K562 (cell line): Measurements from ENCODE around the gene GLIPR1. TPM values are rescaled to one million over a fixed set of nuclear protein-coding genes. Genes with fewer than 3 reads are reported as not detected.
A peak's percentile ranks its signal among the peaks of the same experiment; 100 is the strongest.

Experiments
- CSDE1 ChIP-seq, 2 experiments: fragments of 450-650 bp; IDR thresholded peaks; 2 replicates each; pipeline ENCODE4 v1.6.1; 2016; ENCODE audit warnings: mild to moderate bottlenecking in 1 of 2
- CTBP1 ChIP-seq: fragments of 450-650 bp; IDR thresholded peaks from 2 replicates; pipeline ENCODE4 v1.6.1; 2016; ENCODE audit warnings: borderline replicate concordance
- EWSR1 ChIP-seq: fragments of 450-650 bp; IDR thresholded peaks from 2 replicates; pipeline ENCODE4 v1.6.1; 2018; ENCODE audit warnings: borderline replicate concordance, mild to moderate bottlenecking, low read depth, moderate library complexity; ENCODE audit not compliant: partially characterized antibody
- FOXK1 ChIP-seq: sonication (generic); formaldehyde crosslinking; IDR thresholded peaks from 2 replicates; pipeline ENCODE4 v1.8.0; 2022; ENCODE audit warnings: missing genetic modification reagents, mild to moderate bottlenecking, borderline replicate concordance
- HMBOX1 ChIP-seq: sonication (generic); IDR thresholded peaks from 2 replicates; pipeline ENCODE4 v1.6.1; 2016
- HNRNPK ChIP-seq: fragments of 200-400 bp; formaldehyde crosslinking; IDR thresholded peaks from one replicate; pipeline ENCODE4 v1.6.1; 2018; ENCODE audit warnings: mild to moderate bottlenecking, low read depth, low read length; ENCODE audit not compliant: poor library complexity, severe bottlenecking
- NR0B1 ChIP-seq: fragments of 450-650 bp; IDR thresholded peaks from one replicate; pipeline ENCODE4 v1.6.1; 2018; ENCODE audit warnings: mild to moderate bottlenecking, moderate library complexity; ENCODE audit not compliant: partially characterized antibody
- NR2F6 ChIP-seq: fragments of 450-650 bp; formaldehyde crosslinking; IDR thresholded peaks from 2 replicates; pipeline ENCODE4 v1.4.0; 2020; ENCODE audit warnings: mild to moderate bottlenecking
- PCBP2 ChIP-seq: fragments of 200-400 bp; formaldehyde crosslinking; IDR thresholded peaks from 2 replicates; pipeline ENCODE4 v1.6.1; 2018; ENCODE audit warnings: low read length, low read depth, mild to moderate bottlenecking, moderate library complexity; ENCODE audit not compliant: poor library complexity, severe bottlenecking
- PHTF2 ChIP-seq: fragments of 250-450 bp; sonication (Bioruptor Pico); IDR thresholded peaks from 2 replicates; pipeline ENCODE4 v1.5.0; 2021; ENCODE audit warnings: mild to moderate bottlenecking
- SNAPC5 ChIP-seq: fragments of 250-450 bp; sonication (Bioruptor Pico); IDR thresholded peaks from 2 replicates; pipeline ENCODE4 v1.8.0; 2021; ENCODE audit warnings: moderate library complexity, mild to moderate bottlenecking, inconsistent platforms
- TEAD4 ChIP-seq, 2 experiments: sonication (generic) in 1 of 2; formaldehyde crosslinking in 1 of 2; IDR thresholded peaks; 2 replicates each; pipeline versions ENCODE4 v1.6.1 to v1.8.0; 2012 to 2022; ENCODE audit warnings: borderline replicate concordance in 1 of 2, inconsistent platforms in 1 of 2, low read length in 1 of 2, mild to moderate bottlenecking in 1 of 2, missing genetic modification reagents in 1 of 2
- VEZF1 ChIP-seq: fragments of 200-800 bp; sonication (Bioruptor generic); IDR thresholded peaks from 2 replicates; pipeline ENCODE4 v1.6.1; 2017; ENCODE audit warnings: missing genetic modification characterization, missing compliant biosample characterization
- ZNF140 ChIP-seq: fragments of 250-450 bp; sonication (Bioruptor Pico); IDR thresholded peaks from 2 replicates; pipeline ENCODE4 v1.8.0; 2021; ENCODE audit warnings: moderate library complexity, mild to moderate bottlenecking, inconsistent platforms
- ZNF592 ChIP-seq: fragments of 450-650 bp; IDR thresholded peaks from 2 replicates; pipeline ENCODE4 v1.6.1; 2017; ENCODE audit warnings: antibody characterized with exemption, mild to moderate bottlenecking
- polyA plus RNA-seq, 8 experiments: library from polyadenylated mRNA; depleted of rRNA in 4 of 8; stranded (reverse) in 5 of 8; unstranded in 3 of 8; fragments of >200 nt; fragmentation: Nextera tagmentation in 2 of 8; fragmentation: Illumina TruSeq in 1 of 8; extraction: Ambion mirVana in 2 of 8; extraction: Trizol in 1 of 8; gene quantifications; 2 replicates each; pipeline versions ENCODE4 v1.2.1 to v1.2.3, GENCODE V29; 2011 to 2014; ENCODE audit warnings: inconsistent platforms in 1 of 8, missing spikeins in 1 of 8
- total RNA-seq, 7 experiments: library from RNA; depleted of rRNA in 6 of 7; stranded (reverse); fragments of >200 nt in 6 of 7; fragmentation: Illumina TruSeq in 2 of 7; extraction: Trizol in 2 of 7; gene quantifications; 2 replicates each; pipeline versions ENCODE4 v1.2.1 to v1.2.3, GENCODE V29; 2011 to 2021; ENCODE audit warnings: low replicate concordance in 1 of 7

GLIPR1 gene
- total and polyA plus RNA-seq, 9 of the 15 experiments (the other 6 are each of a cell fraction or from before 2014, with no cell fraction given): 0.26 to 2.1 (median 1.2) TPM

- TF ChIP-seq CTBP1 (peak; percentile 41; the same call in 1 of the 2 replicates), NR2F6 (no peak), SNAPC5 (CRISPR knock-in tag) (no peak), EWSR1 (no peak), PCBP2 (no peak), ZNF592 (peak; percentile 93), PHTF2 (CRISPR knock-in tag) (no peak), HMBOX1 (no peak), HNRNPK (no peak), ZNF140 (no peak), CSDE1 (IDR thresholded peaks at IDR 0.05) (no peak), FOXK1 (CRISPR knock-in tag) (0 out of 2 replicates have a peak, but pooled peaks have one; percentile 55), NR0B1 (no peak), TEAD4 (IDR thresholded peaks at IDR 0.05; ENCODE audit: low read length) (peak; percentile 56; the same call in 1 of the 2 replicates), TEAD4 (CRISPR knock-in tag; IDR thresholded peaks at IDR 0.05; ENCODE audit: borderline replicate concordance) (no peak), VEZF1 (CRISPR knock-in tag) (no peak)
These were observed 30.8 kb downstream of the GLIPR1 start, which contains the start of gene KRR1 (continued) for GRCh38 chr12:75511116-75512048.
